ENCODE results near the gene CD44.

GRCh38 chr11:35103366-35104208 is 35.4 kb upstream of the CD44 start:
- TF ChIP-seq, protein P1, sequence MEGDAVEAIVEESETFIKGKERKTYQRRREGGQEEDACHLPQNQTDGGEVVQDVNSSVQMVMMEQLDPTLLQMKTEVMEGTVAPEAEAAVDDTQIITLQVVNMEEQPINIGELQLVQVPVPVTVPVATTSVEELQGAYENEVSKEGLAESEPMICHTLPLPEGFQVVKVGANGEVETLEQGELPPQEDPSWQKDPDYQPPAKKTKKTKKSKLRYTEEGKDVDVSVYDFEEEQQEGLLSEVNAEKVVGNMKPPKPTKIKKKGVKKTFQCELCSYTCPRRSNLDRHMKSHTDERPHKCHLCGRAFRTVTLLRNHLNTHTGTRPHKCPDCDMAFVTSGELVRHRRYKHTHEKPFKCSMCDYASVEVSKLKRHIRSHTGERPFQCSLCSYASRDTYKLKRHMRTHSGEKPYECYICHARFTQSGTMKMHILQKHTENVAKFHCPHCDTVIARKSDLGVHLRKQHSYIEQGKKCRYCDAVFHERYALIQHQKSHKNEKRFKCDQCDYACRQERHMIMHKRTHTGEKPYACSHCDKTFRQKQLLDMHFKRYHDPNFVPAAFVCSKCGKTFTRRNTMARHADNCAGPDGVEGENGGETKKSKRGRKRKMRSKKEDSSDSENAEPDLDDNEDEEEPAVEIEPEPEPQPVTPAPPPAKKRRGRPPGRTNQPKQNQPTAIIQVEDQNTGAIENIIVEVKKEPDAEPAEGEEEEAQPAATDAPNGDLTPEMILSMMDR (IDR thresholded peaks at IDR 0.05; ENCODE audit: low read depth, low read length) = no peak
- no peak for TF ChIP-seq EZH2phosphoT487 (IDR thresholded peaks at IDR 0.05; ENCODE audit: low read depth)
